A172 (cell line): Measurements from ENCODE around the gene OR2AT4. TPM values are rescaled to one million over a fixed set of nuclear protein-coding genes. Genes with fewer than 3 reads are reported as not detected.
A peak's percentile ranks its signal among the peaks of the same experiment; 100 is the strongest.
"Not testable (repeated sequence)": the region's sequence is repeated elsewhere in the genome, so short reads cannot be mapped to it uniquely, and the experiment has no call there.

Source experiments
- DNase-seq: peaks from one replicate; pipeline ENCODE4 v3.0.0-alpha.2; 2015; ENCODE audit warnings: low spot score
- total RNA-seq: library from RNA; depleted of rRNA; stranded (reverse); fragments of >200 nt; shearing (Covaris generic); gene quantifications from 2 replicates; pipeline ENCODE4 v1.2.3, GENCODE V29; 2014; rRNA removed

Gene OR2AT4
- total RNA-seq: 0.02 TPM in 1 of 2 replicates, not detected in the other

DNA sequence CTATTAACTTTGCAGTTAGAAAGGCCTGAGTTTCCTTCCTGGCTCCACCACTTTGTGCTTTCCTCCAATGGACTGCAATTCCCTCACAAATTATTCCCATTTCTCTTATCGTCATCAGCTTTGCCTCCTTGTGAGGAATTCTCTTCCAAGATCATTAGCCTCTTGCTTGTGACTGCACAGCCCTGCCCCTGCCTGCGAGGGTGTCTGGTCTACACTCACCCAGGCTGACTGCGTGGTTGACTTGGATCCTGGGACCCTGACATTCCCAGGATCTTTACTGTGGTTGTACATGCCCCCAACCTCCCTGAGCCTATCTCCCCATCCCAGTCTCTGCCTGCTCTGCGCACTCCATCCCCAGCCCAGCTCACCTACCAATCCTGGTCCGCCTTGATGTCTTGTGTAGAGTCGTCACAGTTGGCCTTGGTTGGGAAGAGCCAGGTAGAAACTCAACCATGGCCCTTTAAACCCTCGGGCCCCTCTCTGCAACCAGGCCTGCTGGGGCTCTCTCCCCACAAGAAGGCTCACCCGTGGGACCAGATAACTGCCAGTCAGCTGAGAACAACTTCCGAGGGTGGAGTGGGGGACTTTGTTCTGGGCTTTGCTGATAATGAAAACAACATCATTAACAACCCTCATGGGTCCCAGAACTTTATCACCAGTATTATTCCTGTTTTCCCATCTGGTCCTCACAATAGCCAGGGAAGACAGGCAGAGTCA lies at the start of gene OR2AT4:
Gene OR2AT4, minus strand, starts transcription at position 421 of the 717 bp plus-strand sequence.
- DNase-seq: no peak

DNA sequence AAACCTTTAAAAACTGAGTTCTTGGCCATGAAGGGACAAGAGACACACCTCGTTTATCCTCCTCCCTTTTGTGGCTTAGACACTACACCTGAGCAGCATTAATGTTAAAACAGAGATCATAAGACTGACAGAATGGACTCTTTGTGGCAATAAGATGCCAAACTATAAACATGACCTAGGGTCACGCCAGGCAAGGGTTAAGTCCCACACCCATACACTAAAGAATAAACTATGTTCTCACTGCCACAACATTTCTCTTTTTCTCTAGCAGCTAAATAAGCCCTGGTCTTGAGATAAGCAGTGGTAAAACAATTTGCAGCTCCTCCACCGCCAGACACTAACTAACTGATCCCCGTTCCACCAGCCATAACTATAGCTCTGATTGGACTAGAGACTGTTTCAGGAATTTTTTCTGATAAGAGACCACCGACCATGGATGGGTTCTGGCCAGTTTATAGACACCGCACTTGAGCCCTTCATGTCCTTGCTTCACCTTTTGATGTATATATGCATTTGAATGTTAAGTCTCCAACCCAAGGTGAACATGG lies 49.4 kb upstream of the OR2AT4 start:
- DNase-seq: no peak

DNA sequence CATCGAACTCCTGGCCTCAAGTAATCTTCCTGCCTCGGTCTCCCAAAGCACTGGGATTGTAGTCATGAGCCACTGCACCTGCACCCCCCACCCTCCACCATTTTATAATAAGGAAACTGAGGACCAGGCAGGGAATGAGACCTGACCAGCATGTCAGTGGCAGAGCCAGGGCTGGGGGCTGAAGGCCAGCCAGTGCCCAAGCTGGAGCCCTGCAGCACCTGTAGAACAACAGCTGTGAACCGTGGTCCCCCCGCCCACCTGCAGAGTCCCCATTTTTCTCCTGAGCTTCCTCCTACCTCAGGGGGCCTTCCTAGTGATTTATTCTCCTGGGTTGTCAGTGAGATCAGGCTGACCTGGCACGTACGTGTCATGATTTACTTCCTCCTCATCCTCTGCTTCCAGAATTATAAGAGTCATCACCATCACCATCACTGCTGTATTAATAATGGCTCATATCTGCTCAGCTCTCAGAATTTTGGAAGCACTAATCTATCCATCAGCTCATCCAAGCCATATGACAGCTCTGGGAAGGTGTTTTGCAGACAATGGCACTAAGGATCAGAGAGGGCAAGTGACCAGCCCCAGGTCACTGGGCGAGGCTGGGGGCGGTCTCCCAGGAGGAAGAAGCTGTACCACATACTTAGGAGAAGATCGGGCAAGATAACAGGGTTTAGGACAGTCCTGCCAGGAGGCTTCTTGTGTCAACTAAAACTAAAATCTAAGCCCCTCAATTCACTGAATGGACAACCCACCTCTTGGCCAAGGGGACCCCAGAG lies 48.7 kb upstream of the OR2AT4 start:
- no peak for DNase-seq

DNA sequence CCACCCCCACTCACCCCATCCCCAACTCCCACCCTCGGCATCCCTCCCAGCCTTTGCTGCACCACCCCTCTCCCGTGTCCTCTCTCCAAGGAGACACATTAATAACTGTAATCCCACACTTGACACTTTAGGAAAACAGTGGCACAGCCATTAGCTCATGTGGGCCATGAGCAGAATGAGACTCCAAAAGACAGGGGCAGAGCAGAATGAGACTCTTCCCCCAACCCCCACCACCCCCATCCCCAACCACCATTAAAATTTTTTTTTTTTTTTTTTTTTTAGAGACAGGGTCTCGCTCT lies 48.0 kb upstream of the OR2AT4 start:
- no peak for DNase-seq

DNA sequence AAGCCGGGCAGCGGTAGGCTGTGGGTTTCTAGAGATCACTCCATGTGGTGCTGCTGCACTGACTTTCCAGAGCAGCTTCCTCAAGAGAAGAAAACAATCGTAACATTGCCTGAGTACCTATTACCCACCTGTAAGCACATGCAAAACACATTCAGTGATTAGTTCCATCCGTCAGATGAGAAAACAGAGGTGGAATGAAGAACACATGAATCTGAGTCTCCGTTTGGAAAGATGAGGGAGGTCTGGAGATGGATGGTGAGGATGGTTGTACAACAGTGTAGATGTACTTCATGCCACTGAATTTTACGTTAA lies 46.7 kb upstream of the OR2AT4 start:
- no peak for DNase-seq

DNA sequence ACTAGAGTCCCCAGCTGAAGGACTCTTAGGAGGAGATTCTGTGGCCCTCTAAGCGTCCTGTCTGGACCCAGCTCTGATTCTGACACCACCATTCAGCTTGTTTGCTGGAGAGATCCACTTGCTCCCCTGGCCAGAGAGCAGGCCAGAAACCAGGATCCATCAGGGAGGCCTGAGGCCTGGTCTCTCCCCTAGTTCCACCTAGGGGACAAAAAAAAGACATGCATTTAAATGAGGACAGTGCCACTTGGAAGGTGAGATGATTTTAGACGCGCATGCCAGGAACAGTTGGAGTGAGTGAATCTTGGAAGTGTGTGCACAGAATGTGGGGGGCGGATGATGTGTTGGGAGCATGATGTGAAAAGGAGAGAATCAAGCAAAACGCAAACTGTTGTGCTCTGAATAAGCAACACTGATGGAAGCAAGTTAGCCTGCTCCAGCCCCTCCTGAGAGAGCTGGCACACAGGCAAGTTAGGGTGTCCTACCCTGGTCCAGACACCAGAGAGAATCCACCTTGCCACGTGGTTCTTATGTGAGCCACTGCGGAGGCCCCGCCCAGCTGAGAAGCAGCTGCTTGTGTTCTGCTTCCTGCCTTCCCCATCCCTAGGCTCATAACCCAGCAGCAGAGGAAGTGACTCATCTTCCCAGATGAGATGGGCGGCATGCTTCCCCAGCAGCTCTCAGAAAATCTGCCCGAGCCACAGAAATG lies 46.2 kb upstream of the OR2AT4 start:
- DNase-seq: peak; percentile 97

DNA sequence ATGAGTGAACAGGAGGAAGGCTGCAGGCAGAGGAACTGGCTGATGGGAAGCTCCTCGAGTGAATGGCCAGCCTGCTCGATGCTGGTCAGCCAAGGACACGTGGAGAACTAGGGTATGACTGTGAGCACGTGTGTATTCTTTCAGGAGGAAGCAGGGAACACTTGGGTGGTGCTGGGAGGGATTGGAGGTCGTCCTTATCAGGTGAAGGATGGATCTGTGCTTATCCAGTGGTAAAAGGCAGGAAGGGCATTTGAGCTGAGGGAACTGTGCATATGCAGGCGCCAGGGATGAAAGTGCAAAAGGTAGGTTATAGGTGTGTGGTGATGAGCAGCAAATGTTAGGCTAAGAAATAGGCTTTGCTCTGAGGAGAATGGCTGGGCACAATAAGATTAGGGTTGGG lies 44.5 kb upstream of the OR2AT4 start:
- no peak for DNase-seq

DNA sequence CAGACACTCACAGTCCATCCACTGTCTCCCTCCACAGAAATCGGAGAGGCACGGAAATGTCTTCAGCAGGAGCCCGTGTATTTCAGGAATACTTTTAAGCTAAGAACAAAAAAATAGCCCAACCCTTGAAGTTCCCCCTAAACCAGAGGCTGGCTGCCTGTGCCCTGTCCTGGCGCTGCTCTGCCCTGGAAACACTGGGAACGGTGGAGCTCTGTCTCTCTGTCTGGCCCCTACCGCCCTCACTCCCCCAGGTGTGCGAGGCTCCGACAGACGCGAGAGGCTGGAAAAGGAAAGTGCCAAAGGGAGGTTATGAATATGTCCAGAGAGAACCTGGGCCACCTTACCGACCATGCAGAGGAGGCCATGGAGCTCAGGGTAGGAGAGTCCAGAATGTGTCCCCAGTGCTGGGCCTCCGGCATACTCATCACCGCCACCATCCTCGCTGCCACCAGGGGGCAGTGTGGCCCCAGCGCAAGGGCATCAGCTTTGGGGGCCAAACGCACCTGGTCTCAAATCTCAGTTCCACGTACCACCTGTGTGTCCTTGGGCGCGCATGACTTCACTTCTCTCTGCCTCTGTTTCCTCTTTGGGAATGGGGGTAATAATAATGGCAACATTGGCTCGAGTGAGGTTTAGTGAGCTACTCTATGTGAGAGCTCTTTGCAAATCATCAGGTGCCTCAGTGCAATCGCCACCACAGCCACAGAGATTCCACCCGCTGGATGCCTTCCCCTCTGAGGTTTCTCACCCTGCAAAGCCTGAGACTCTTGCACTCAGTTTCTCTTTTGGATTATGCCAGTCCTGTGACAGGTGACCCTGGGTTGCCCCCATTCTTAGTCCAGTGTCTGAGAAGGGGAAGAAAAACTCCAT lies 43.8 kb upstream of the OR2AT4 start:
- DNase-seq: no peak

DNA sequence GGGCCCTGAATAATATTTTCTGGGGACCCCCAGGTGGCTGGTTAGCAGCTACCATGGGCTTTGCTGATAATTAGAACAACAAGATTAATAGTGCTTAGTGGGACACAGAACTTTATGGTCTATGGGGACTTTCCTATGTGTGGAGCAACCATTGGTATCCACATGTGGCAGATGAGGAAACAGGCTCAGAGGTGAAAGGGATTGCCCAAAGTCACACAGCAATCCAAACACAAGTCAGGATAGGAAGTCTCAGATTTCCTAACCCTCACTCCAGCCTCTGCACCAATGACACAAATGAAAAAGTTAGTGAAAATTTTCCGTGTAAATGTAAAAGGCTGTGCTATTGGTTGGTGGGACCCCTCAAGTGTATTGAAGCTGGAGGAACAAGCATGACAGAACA lies 39.0 kb upstream of the OR2AT4 start:
- no peak for DNase-seq

DNA sequence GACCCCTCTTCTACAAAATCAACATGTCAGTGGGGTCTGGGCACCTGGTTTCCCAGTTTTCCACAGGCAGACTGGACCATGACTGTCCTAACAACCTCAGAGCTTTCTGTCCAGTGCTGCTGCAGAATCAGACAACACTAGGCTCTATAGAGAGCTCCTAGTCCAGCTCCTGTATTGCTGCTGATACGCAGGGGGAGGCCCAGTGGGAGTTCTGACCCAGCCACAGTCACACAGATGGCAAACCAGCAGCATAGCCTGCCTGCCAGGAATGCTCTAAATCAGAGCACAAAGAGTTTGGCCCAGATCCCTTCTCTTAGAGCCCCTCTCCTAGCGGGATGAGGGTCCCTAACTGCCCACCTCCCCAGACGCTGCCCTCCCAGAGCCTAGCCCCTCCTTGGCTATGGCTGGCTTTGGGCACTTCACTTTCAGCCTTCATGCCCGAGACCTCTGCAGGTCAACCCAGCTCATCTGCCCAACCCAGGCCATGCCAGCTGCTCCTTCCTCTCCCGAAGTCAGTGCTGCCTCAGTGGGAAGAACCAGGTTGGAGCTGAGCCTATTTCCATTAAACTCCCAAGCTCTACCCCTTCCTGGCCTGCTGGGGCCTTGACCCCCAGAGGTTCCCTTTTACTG lies 38.5 kb upstream of the OR2AT4 start:
- DNase-seq: no peak

DNA sequence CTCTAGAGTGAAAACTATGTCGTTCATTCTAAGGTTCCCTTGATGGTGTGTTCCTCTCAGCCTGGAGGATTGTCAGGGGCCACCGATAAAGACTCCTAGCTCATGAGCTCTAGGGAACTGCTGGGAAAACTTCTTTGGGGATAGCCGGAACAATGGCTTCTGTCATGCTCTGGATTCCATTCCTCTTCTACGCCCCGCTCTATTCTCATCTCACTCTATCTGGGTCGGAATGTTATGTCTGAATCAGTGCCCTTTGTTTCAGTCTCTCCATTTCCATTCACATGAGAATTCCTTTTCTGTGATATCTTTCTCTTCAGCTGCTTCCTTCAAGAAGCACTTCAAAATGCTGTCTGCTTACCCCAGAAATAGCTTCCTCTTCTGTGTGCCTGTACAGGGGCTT lies 37.3 kb upstream of the OR2AT4 start:
- no peak for DNase-seq

DNA sequence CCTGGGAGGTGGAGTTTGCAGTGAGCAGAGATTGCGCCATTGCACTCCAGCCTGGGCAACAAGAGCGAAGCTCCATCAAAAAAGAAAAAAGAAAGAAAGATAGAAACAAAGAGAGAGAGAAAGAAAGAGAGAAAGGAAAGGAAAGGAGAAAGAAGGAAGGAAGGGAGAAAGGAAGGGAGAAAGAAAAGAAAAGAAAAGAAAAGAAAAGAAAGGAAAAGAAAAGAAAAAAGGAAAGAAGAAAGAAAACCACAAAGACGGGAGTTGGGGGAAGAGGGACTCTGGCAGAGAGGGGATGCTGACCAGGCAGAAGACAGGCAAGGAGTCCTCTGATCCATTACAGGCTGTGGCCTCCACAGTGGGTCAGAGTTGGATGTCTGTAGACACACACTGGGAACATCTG lies 35.4 kb upstream of the OR2AT4 start:
- DNase-seq: no peak

DNA sequence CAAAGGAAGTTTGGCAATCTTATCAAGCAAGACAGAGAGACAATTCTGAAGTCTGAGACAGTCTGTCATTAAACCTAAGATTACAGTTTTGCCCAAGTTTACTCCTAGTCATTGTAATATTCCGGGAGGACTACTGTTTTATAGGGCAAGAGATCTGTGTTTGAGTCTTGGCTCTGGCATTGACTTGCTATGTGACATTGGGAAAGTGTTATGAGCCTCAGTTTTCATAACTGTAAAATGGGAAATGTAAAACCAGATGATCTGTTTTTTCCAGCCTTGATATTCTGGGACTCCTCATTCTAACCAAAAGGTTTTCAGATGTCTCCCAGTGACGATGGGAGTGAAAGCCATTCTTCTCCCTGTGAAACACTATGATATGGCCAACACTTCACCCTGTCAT lies 29.9 kb upstream of the OR2AT4 start:
- DNase-seq: no peak

DNA sequence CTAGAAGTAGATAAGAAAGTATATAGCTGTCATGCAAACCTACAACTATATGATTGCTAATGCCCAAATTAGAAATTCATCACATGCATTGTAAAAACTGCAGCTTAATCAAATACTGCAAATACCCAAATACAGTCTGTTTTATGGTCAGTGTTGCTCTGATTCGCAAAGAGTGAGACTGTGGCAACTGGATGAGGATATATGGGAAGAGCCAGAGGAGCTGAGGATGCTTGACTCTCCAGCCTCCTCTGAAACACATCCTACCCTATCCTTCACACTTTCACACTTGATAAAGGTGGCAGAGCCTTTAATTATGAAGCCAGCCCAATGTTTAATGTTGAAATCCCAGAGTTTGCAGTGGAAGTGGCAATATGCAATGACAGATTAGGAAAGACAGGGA lies 21.9 kb upstream of the OR2AT4 start:
- no peak for DNase-seq

DNA sequence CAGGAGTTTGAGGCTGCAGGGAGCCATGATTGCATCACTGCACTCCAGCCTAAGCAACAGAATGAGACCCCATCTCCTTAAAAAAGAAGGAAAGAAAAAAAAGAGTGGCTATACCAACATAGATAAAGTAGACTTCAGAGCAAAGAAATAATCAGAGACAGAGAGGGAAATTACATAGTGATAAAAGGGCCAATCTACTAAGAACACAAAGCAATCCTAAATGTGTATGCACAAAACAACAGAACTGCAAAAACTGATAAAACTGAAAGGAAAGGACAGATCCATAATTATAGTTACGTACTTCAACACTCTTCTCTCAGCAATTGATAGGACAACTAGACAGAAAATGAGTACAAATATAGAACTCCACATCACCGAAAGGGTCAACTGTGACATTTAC lies 17.8 kb upstream of the OR2AT4 start:
- no peak for DNase-seq

DNA sequence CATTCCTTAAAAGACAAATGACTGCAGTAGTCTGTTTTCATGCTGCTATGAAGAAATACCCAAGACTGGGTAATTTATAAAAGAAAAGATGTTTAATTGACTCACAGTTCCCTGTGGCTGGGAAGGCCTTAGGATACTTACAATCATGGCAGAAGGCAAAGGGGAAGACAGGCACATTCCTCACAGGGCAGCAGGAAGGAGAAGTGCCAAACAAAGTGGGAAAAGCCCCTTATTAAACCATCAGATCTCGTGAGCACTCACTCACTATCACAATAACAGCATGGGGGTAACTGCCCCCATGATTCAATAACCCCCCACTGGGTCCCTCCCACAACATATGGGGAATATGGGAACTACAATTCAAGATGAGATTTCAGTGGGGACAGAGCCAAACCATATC lies 16.4 kb upstream of the OR2AT4 start:
- no peak for DNase-seq

DNA sequence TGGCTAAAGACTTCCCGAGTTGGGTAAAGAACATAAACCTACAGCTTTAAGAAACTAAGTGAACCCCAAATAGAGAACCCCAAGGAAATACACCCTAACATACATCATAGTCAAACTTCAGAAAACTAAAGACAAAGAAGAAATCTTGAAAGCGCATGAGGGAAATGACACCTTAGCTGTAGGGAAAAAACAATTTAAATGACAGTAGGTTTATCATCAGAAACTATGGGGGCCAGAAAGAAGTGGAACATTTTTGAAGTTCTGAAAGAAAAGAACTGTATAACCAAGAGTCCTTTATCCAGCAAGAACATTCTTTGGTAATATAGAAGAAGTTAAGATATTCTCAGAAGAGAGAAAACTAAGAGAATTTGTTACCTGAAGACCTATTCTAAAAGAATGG lies 15.5 kb upstream of the OR2AT4 start:
- no peak for DNase-seq

DNA sequence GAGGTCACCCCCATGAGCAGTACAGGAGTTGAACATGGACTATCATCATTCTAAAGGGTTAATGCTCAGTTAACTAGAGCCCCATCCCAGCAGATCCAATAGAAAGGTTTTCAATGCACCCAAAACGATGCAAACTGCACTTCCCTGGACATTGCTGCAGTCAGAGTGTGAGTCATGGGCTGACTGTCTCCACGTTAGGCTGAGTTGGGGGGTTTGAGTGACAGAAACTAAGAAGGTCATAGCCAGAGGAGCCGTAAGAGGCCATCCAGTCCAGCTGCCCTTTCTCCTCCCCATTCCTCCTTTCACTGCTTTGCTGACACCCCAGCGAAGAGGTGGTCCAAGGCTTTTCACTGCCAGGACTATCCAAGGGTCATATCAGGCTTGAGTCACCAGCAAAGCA lies 10.5 kb upstream of the OR2AT4 start:
- peak; percentile 65 for DNase-seq

DNA sequence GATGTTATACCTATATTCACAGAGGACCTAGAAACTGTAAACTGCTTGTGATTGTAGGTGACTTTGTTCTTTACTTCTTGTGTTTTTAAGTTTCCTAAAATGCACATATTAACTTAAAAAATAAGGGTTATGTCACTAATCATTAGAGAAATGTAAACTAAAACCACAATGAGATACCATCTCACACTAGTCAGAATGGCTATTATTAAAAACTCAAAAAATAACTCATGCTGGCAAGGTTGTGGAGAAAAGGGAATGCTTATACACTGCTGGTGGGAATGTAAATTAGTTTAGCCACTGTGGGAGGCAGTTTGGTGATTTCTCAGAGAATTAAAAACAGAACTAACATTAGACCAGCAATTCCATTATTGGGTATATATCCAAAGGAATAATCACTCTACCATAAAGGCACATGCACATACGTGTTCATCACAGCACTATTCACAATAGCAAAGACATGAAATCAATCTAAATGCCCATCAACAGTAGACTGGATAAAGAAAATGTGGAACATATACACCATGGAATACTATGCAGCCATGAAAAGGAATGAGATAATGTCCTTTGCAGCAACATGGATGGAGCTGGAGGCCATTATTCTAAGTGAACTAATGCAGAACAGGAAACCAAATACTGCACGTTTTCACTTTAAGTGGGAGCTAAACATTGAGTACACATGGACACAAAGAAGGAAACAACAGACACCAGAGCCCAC lies 9.4 kb upstream of the OR2AT4 start:
- DNase-seq: not testable (repeated sequence)

DNA sequence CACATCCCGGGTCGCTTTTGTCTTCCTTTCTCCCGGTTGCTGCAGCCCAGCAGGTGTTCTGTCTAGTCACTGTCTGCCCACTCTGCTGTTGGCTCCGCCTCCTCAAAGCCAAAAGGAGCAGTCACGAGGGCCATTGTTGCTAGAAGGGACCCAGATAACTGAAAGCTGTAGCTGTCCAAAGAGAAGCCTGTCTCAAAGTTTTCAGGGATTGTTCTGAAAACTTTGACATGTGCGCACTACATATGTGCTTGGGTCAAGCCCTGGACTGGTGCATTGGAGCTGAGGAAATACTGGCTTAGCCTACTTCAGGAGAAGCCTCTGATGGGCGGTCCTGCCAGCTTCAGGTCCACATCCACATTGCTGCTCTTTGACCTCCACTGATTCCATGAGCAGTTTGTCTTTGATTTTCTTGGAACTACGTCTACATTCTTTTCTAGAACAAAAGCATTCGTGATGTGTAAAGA lies 8.8 kb upstream of the OR2AT4 start:
- DNase-seq: peak; percentile 93
